PC-9 (cell line): ENCODE results near the gene GOLGA3.

ENCODE experiments used
- EZH2 ChIP-seq: fragments of 200-600 bp; sonication (generic); IDR thresholded peaks from 2 replicates; pipeline ENCODE4 v1.8.0; 2017; ENCODE audit warnings: antibody characterized with exemption, low read depth
- TF ChIP-seq, protein P1 (sequence below): fragments of 200-600 bp; sonication (generic); conservative IDR thresholded peaks from 2 replicates; pipeline ENCODE4 v1.6.1; 2017; ENCODE audit warnings: mixed run types, antibody characterized with exemption, mild to moderate bottlenecking, moderate library complexity

GRCh38 chr12:132838410-132839080 is 9.9 kb upstream of the GOLGA3 start:
- TF ChIP-seq, protein P1, sequence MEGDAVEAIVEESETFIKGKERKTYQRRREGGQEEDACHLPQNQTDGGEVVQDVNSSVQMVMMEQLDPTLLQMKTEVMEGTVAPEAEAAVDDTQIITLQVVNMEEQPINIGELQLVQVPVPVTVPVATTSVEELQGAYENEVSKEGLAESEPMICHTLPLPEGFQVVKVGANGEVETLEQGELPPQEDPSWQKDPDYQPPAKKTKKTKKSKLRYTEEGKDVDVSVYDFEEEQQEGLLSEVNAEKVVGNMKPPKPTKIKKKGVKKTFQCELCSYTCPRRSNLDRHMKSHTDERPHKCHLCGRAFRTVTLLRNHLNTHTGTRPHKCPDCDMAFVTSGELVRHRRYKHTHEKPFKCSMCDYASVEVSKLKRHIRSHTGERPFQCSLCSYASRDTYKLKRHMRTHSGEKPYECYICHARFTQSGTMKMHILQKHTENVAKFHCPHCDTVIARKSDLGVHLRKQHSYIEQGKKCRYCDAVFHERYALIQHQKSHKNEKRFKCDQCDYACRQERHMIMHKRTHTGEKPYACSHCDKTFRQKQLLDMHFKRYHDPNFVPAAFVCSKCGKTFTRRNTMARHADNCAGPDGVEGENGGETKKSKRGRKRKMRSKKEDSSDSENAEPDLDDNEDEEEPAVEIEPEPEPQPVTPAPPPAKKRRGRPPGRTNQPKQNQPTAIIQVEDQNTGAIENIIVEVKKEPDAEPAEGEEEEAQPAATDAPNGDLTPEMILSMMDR: no peak
- TF ChIP-seq EZH2: no peak
